Smooth muscle cell of the brain vasculature (primary cell): Measurements from ENCODE around the gene CHRNA1.
"Not testable (repeated sequence)": the region's sequence is repeated elsewhere in the genome, so short reads cannot be mapped to it uniquely, and the experiment has no call there.

Source experiments
- DNase-seq: peaks from one replicate; pipeline ENCODE4 v3.0.0-alpha.2; 2012; ENCODE audit warnings: low read depth, low spot score

The CHRNA1 gene

GRCh38 chr2:174717273-174717672 is 47.0 kb downstream of the CHRNA1 start:
- DNase-seq: no peak

DNA sequence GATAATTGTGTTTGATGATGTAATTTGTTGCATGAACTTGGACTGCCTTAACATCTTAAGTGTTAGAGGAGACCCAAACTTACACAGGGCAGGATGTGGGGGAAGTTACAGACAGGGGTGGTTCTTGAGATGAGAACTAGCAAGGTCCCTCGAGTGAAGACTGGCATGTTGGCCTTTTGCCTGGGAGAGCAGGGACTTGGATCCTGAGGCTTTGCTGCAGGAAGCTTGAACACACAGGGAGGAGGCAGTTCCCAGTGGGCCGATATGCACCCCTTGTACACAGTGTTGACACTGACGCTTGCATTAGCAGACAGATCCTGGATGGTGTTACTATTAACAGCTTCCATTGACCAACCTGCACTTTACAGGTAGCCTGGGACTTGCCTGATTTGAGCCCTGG is 47.5 kb downstream of the CHRNA1 start:
- no peak for DNase-seq

DNA sequence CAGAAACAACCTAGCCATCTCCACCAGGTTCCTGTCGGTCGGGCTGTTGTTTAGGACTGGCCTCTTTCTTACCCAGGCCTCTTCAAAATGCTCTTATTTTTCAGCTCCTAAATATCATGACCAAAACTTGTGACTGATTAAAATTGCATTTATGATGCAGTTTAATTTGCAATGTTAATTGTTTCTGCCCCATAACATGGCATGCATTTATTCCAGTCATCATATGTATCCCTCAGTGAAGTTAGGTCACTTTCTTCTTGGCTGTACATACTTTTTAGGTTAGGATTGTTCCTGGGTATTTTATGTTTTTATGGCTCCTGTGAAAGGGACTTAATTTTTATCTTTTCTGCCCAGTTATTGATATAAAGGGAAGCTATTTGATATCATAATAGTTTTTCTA is 50.6 kb downstream of the CHRNA1 start:
- no peak for DNase-seq

GRCh38 chr2:174711206-174711605 is 53.1 kb downstream of the CHRNA1 start:
- no peak for DNase-seq

GRCh38 chr2:174709416-174710004 is 54.8 kb downstream of the CHRNA1 start:
- DNase-seq: not testable (repeated sequence)

DNA sequence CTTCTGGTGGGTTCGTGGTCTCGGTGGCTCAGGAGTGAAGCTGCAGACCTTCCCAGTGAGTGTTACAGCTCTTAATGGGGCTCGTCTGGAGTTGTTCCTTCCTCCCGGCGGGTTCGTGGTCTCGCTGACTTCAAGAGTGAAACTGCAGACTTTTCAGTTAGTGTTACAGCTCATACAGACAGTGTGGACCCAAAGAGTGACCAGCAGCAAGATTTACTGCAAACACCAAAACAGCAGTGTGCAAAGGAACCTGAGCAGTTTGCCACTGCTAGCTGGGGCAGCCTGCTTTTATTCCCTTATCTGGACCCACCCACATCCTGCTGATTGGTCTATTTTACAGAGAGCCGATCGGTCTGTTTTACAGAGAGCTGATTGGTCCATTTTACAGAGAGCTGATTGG is 55.6 kb downstream of the CHRNA1 start:
- no peak for DNase-seq

DNA sequence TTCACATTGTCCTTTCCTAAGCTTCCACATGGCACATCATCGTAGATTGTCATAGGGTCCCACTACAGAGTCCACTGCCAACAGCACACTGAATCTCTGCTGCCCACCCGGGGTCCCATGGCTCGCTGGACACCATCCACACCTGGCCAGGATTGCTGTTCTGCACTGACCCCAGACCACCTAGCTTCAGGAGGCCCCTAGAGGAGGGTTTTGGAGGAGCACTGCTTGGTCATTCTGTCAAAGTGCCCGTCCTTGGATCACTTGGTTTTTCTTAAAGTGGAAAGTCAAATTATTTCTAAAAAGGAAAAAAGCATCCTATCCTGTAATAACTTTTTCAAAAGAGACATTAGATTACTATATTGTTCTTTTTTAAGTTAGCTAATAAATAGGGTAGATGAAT is 59.0 kb downstream of the CHRNA1 start:
- no peak for DNase-seq

DNA sequence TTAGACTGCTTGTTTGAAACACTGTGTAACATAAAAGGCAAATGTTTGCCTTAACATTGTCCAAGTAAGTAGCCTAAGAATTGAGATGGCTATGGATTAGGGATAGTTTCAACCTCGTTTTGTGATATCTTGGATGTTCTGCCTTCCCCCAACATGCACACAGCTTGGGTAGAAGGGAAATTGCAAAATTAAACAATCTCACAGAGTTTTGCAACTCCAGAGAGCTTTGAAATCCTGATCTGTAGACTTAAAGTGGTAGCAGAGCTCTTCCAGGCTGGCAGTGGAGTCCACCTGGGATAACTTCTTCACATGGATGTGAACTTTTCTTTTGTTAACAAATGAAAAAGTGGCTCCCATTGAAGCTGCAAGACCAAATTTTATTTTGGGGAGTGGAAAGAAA is 59.6 kb downstream of the CHRNA1 start:
- no peak for DNase-seq

DNA sequence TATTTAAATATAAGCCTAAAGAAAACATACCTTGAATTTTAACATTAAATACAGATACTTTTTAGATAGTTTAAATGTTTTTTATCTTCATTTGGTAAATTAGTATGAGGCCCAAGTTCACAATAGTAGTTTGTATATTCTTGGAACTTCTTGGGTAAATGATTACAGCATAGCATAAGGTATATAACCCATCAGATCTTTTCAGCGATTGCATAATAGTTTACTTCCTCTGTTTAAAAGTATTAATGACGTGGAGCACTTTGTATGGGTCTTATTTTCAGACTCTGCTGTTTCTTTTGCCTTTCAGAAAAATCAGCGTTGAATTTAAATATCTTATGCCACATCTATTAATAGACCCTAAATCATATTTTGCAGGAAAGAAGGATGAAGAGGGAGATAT is 60.2 kb downstream of the CHRNA1 start:
- DNase-seq: no peak

- no peak for DNase-seq
Measured at GRCh38 chr2:174703430-174703829, 60.8 kb downstream of the CHRNA1 start.

GRCh38 chr2:174702541-174702940 is 61.7 kb downstream of the CHRNA1 start:
- DNase-seq: no peak

- DNase-seq: peak; percentile 41
Measured at GRCh38 chr2:174699993-174700766, 64.1 kb downstream of the CHRNA1 start.
